T-helper 22 cell (primary cell): ENCODE results near the gene AMACR.
"Not testable (repeated sequence)": the region's sequence is repeated elsewhere in the genome, so short reads cannot be mapped to it uniquely, and the experiment has no call there.

ENCODE experiments used
- DNase-seq: peaks from one replicate; pipeline ENCODE4 v3.0.0-alpha.2; 2020; ENCODE audit warnings: low read depth

The AMACR gene

DNA sequence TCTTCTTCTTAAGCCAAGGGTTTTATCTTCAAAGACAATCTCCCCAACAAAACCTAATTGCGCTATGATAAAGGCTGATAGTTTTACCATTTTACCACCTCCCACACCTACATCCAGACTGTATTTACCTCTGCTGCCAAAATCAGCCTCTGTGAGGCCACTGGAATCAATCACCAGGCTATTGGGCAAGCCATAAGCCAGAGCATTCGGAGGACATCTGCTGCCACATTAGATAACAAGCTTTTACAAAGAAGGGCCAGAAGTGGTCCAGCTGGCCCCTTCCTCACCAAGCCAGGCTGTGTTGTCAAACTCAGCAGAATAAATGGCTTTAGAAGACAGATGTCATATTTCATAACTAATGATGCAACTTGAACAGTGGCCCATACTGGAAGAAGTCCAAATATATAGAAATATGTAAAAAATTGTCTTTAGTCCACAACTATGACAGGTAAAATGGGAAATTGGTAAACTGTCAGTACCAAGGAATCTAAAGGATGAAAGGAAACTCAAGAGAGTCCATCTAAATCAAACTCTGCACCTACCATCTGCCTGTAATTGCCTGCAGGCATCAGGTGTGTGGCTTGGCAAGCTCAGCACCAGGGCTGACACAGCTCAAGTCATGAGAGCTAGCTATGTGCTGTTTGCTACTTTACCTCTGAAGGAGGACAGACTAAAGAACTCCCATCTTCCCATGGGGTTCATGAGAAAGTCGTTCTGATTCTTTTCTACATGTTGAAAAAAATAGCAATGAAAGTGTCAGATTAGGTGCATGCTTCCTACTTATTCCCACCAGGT, 39.4 kb downstream of the AMACR start:
- no peak for DNase-seq

DNA sequence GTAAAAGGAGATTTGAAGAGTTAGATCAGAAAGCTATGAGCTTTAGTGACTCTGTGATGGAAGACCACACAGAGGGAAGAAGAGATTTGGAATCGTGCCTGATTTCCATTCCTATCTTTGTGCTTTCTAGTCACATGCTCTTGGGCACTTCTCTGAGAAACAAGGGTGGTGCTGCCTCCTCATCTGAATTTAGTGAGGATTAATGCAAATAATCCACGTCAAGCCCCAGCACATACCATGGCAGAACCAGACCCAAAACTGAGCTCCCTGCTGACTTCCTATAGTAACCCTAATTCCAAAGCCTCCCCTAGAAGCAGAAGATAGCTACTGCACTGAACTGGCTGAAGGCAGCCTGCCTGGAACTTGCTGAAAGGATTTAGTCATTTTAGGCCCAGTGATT, 41.0 kb downstream of the AMACR start:
- DNase-seq, result no peak

DNA sequence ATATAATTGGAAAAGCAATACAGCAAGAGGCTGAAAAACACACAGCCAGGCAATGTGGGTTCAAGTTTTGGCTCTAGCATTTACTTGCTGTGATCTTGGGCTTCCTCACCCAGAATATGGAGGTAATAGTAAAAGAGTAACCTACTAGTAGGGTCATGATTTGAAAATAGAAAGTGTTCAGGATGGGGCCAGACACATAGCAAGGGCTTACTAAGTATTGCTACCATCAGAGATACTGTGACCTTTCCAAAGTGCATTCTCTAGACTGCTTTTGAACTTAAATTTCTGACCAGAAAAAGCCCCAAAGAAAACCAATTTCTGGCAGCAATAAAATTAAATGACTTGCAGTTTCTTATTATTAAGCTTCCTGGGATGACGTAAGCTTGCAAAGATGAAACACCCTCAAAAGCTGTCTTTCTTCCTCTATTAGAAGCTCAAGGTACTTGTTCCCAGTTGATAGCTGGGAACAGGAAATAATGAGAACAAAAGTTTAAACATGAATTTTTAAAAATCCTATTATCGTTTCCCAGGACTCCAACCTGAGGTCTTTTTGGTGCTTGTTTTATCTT, 43.6 kb downstream of the AMACR start:
- DNase-seq, result no peak

DNA sequence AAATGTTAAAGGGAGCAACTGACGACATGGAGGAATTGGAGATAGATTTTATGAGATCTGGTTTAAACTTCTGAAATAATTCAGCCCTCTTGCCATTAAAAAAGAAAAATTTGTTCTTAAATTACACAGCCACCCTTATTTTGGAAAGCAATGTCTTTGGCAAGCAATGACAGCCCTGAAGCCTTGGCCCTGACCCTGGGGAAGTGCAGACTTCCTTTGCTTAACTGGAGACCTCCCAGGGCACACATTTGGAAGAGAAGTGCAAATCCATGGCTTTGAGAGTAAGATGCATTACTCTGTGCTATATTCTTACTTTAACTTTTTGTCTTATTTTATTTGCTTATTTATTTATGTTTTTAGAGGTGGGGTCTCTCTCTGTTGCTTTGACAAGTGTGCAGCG, 49.7 kb downstream of the AMACR start:
- no peak for DNase-seq

DNA sequence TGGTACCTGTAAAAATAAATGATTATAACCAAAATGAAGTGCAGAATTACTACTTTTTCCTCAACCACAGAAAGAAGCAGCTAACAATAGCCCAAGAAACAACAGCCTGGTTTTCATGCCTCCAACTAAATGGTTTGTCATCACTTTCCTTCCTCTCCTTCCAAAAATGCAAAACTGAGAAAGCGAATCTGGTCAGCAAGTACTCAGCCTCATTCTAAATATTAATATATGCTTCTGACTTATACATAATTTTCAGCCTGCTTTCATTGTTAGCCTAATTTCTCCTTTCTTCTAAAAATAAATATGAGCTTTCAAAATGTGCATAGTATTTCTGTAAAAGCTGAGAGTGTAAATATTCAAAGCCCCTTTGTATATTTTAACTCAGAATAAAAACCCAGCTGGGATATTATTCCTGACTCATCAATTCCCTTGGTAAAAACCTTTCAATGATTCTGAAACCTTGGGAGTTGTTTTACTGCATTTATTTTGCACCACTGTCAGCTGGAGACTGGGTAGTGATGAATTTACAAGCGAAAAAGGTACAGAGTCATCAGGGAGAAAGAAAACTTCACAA, 50.2 kb downstream of the AMACR start:
- DNase-seq, result no peak

DNA sequence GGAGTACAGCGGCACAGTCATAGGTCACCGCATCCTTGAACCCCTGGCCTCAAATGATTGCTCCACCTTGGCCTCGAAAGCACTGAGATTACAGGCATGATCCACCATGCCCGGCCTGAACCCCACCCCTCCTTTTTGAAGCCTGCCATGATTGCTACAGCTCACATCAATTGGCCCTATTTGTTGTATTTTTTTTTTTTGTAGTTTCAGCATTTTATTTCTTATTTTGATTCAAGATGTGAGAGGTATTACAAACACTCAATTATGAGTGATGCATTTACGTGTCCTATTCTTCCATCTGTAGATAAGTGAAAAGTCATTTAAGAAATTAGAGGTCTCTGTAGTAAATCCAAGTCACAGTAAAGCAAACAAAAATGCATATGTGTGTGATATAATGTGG, 55.7 kb downstream of the AMACR start:
- DNase-seq, result not testable (repeated sequence)

DNA sequence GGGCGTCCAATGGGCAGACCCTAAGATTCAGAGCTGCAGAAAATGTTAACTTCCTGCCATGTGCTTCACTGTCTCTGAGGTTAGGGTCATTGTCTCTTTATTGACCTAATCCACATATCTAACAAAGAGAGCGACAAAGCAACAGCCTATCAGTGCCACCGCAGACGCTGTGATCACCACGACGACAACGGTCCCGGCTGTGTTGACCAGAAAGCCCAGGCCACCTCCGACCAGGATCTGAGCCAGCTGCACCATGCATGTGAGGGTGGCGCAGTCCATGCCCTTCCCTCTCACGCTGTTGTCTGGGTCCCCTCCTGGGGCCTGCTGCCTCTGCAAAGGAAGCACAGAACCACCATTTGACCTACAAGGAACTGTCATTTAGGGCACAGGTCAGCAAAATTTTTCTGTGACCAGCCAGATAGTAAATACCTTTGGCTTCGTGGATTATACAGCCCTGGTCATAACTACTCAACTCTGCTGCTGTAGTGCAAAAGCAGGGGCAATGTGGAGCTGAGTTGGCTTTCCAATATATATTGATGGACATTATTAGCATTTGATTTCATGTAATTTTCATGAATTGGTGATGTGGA, 63.2 kb downstream of the AMACR start:
- no peak for DNase-seq

DNA sequence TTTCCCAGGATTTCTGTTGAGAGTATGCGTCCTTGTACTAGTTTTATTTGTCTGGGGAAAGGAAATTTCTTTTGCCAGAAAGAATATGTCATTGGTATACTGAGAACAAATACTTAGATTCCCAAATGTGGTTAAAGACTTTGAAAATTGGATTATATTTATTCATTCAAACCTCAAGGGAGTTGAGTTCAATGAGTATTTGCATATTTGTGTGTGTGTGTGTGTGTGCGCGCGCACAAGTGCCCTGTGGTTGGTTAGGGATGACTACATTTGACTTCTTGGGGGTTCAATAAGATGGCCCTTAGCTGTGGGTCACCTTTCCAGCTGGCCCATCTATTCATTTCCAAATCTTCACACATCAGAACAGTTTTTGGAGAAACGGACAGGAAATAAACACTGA, 66.8 kb downstream of the AMACR start:
- no peak for DNase-seq

DNA sequence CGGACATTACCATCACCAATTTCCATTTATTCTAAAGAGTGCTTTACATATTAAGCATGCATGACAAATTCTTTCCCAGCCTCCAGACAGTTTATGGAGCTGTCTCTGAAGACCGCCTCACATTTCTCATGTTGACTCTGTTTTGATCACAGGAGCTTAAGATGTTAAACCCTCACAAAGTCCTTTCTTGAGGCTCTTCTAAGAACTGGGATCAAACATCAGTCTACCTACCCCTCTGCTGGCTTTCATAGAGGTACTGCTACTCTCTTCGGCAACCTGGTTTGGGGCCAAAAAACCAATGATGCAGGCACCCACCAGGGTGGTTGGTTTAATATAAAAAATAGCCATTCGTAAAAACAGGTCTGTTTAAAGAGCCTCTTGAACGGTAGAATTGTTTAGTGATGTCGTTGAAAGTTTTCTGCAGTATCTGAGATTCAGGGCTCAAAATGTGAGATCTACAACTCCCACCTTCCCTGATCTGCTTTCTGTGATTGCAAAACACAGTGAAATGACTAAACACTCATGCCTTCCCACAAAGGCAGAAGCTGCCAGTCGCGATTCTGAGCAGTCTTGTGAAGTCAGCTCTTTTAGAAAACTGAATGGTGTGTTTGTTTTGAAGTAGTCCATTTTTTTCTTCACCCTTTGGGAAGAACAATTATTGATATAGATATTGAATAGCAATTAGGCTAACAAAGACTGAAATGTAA, 68.1 kb downstream of the AMACR start:
- DNase-seq, result no peak

DNA sequence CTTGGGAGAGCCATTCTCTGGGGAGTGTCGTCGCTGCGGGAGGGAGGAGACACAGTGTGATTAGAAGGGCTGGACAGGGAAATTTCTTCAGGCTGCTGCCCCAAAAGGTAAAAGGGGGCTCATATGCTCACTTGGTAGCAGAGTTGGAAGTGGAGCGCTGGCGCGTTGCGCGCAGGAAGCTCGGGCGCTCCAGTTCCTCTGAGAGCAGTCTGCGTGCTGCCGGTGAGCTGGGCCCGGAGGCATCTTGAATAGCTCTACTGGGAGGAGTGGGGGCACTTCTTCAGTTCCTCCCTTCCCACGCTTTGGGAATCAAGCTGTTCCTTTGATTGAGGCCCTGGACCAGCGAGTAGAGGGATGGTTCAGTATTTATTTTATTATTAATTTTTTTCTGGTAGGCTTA, 69.0 kb downstream of the AMACR start:
- no peak for DNase-seq

DNA sequence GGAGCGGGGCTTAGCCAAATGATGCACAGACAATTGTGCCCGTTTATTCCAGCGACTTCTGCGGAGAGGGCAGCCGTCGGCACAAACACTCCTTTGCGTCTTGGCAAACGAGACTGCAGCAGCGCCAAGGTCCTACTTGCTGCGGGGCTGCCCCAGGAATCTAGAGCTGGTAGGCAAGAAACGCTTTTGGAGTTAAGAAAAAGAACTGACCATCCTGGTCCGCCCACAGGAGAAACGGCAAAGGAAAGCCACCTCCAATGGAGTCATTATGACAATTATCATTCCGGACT, 69.4 kb downstream of the AMACR start:
- DNase-seq, result no peak

DNA sequence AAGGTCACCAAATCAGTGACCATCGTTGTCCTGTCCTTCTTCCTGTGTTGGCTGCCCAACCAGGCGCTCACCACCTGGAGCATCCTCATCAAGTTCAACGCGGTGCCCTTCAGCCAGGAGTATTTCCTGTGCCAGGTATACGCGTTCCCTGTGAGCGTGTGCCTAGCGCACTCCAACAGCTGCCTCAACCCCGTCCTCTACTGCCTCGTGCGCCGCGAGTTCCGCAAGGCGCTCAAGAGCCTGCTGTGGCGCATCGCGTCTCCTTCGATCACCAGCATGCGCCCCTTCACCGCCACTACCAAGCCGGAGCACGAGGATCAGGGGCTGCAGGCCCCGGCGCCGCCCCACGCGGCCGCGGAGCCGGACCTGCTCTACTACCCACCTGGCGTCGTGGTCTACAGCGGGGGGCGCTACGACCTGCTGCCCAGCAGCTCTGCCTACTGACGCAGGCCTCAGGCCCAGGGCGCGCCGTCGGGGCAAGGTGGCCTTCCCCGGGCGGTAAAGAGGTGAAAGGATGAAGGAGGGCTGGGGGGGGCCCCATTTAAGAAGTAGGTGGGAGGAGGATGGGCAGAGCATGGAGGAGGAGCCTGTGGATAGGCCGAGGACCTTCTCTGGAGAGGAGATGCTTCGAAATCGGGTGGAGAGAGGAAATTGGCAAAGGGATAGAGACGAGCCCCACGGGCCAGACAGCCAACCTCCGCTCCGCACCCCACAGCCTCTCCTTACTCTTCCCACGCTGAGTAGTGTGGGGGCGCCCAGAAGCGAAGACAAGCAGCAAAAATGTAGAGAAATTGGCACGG, 69.9 kb downstream of the AMACR start:
- DNase-seq, result no peak

DNA sequence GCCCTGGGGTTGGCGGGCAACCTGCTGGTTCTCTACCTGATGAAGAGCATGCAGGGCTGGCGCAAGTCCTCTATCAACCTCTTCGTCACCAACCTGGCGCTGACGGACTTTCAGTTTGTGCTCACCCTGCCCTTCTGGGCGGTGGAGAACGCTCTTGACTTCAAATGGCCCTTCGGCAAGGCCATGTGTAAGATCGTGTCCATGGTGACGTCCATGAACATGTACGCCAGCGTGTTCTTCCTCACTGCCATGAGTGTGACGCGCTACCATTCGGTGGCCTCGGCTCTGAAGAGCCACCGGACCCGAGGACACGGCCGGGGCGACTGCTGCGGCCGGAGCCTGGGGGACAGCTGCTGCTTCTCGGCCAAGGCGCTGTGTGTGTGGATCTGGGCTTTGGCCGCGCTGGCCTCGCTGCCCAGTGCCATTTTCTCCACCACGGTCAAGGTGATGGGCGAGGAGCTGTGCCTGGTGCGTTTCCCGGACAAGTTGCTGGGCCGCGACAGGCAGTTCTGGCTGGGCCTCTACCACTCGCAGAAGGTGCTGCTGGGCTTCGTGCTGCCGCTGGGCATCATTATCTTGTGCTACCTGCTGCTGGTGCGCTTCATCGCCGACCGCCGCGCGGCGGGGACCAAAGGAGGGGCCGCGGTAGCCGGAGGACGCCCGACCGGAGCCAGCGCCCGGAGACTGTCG, 70.7 kb downstream of the AMACR start:
- DNase-seq, result no peak

DNA sequence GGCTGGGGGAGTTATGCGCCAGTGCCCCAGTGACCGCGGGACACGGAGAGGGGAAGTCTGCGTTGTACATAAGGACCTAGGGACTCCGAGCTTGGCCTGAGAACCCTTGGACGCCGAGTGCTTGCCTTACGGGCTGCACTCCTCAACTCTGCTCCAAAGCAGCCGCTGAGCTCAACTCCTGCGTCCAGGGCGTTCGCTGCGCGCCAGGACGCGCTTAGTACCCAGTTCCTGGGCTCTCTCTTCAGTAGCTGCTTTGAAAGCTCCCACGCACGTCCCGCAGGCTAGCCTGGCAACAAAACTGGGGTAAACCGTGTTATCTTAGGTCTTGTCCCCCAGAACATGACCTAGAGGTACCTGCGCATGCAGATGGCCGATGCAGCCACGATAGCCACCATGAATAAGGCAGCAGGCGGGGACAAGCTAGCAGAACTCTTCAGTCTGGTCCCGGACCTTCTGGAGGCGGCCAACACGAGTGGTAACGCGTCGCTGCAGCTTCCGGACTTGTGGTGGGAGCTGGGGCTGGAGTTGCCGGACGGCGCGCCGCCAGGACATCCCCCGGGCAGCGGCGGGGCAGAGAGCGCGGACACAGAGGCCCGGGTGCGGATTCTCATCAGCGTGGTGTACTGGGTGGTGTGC, 71.4 kb downstream of the AMACR start, which contains the start of gene RXFP3:
RXFP3 (plus strand) TSS at position 6 of the 636 bp plus-strand sequence; CDS start at position 361, 355 bp downstream.
- DNase-seq, result no peak
